Common myeloid progenitor, CD34-positive (primary cell): ENCODE results near the gene CLMN.

Source experiments
- CTCF ChIA-PET: fragments of 350-600 bp; sonication (Branson Sonifier 250); formaldehyde crosslinking; loops from one replicate; lab custom pipeline; 2021; ENCODE audit warnings: antibody characterized with exemption; lab: Charles Lee
- POLR2A ChIA-PET: fragments of 350-600 bp; sonication (Branson Sonifier 250); formaldehyde crosslinking; loops from one replicate; lab custom pipeline; 2021; ENCODE audit warnings: antibody characterized with exemption; lab: Charles Lee
- DNase-seq, 3 donors: peaks; one replicate each; pipeline versions ENCODE4 v3.0.0 to v3.0.0-alpha.2; 2013
- H3K27ac ChIP-seq, 2 experiments: 1 replicate in 1 of 2; 2 replicates in 1 of 2; pipeline ENCODE4 v1.7.0; 2013; ENCODE audit warnings: inconsistent platforms in 2 of 2, low read length in 2 of 2, mild to moderate bottlenecking in 2 of 2, low read depth in 1 of 2, moderate library complexity in 1 of 2; ENCODE audit not compliant: severe bottlenecking in 2 of 2, insufficient read depth in 1 of 2, poor library complexity in 1 of 2
- H3K27me3 ChIP-seq, 5 experiments: replicated peaks in 2 of 5; 1 replicate in 3 of 5; 2 replicates in 2 of 5; pipeline versions ENCODE4 v1.6.1 to v1.7.0; 2013; ENCODE audit warnings: low read length in 4 of 5, mild to moderate bottlenecking in 2 of 5, moderate library complexity in 2 of 5, inconsistent platforms in 1 of 5; ENCODE audit not compliant: insufficient read depth in 5 of 5, control insufficient read depth in 4 of 5
- H3K36me3 ChIP-seq, 4 experiments: 1 replicate in 2 of 4; 2 replicates in 2 of 4; pipeline versions ENCODE4 v1.6.1 to v1.7.0; 2013; ENCODE audit warnings: low read length in 3 of 4, control low read depth in 1 of 4, mild to moderate bottlenecking in 1 of 4; ENCODE audit not compliant: control insufficient read depth in 4 of 4, insufficient read depth in 4 of 4
- H3K4me1 ChIP-seq, 4 experiments: 1 replicate in 3 of 4; 2 replicates in 1 of 4; pipeline versions ENCODE4 v1.6.1 to v1.7.1; 2013; ENCODE audit warnings: low read length in 3 of 4, mild to moderate bottlenecking in 3 of 4, control low read depth in 1 of 4, inconsistent platforms in 1 of 4, moderate library complexity in 1 of 4; ENCODE audit not compliant: control insufficient read depth in 4 of 4, insufficient read depth in 4 of 4; ENCODE audit errors: control extremely low read depth in 1 of 4
- H3K4me3 ChIP-seq, 7 experiments: 1 replicate in 4 of 7; 2 replicates in 3 of 7; pipeline versions ENCODE4 v1.5.1 to v1.7.0; 2013; ENCODE audit warnings: mild to moderate bottlenecking in 7 of 7, low read length in 6 of 7, moderate library complexity in 6 of 7, inconsistent platforms in 2 of 7, low read depth in 2 of 7, control low read depth in 1 of 7; ENCODE audit not compliant: insufficient read depth in 4 of 7, control insufficient read depth in 1 of 7; ENCODE audit errors: extremely low read depth in 1 of 7
- H3K9me3 ChIP-seq, 5 experiments: 1 replicate in 4 of 5; 2 replicates in 1 of 5; pipeline versions ENCODE4 v1.6.1 to v1.7.1; 2013; ENCODE audit warnings: low read length in 4 of 5, mild to moderate bottlenecking in 2 of 5, inconsistent platforms in 1 of 5, low read depth in 1 of 5, moderate library complexity in 1 of 5; ENCODE audit not compliant: control insufficient read depth in 4 of 5, insufficient read depth in 2 of 5; ENCODE audit errors: control extremely low read depth in 1 of 5
- WGBS: methylation state at CpG from one replicate; pipeline ENCODE4 v1.1.5; 2013; ENCODE audit not compliant: insufficient coverage; 5-methylcytosine and 5-hydroxymethylcytosine counted together

CLMN gene

GRCh38 chr14:95211721-95212504, 107.8 kb downstream of the CLMN start:
- H3K36me3 ChIP-seq: no peaks in the 10 kb centered on the region
- H3K9me3 ChIP-seq: no peaks in the 10 kb centered on the region
- peak in 1 of 3 donors; percentile 17 for DNase-seq
- ChIA-PET CTCF (interaction anchor here (0.7 kb wide), 1 partner anchor 497 kb away, joined by 3 read pairs; no protein-coding TSS in a partner anchor), POLR2A (no interaction called here)
- no peak overlapping the region for H3K4me3 ChIP-seq
- 92% methylated on average over 5 of the region's 8 CpGs for WGBS
- H3K4me1 ChIP-seq: no peaks in the 10 kb centered on the region
- H3K27me3 ChIP-seq: peaks cover 0 to 4% (median 0%) of the 10 kb centered on the region in 5 experiments
- H3K27ac ChIP-seq: no peak overlapping the region

GRCh38 chr14:95210699-95211098, 109.0 kb downstream of the CLMN start:
- POLR2A ChIA-PET: no interaction called here
- H3K27ac ChIP-seq: no peak overlapping the region
- DNase-seq: no peak
- no peaks in the 10 kb centered on the region for H3K9me3 ChIP-seq
- H3K4me1 ChIP-seq: no peaks in the 10 kb centered on the region
- no peaks in the 10 kb centered on the region for H3K36me3 ChIP-seq
- H3K27me3 ChIP-seq: no peaks in the 10 kb centered on the region
- CTCF ChIA-PET: interaction anchor here (0.7 kb wide), 1 partner anchor 495 kb away, joined by 3 read pairs; no protein-coding TSS in a partner anchor
- 92% methylated on average over 11 of the region's 13 CpGs for WGBS
- no peak overlapping the region for H3K4me3 ChIP-seq

- Histone ChIP-seq H3K27me3 (no peaks in the 10 kb centered on the region), H3K4me3 (no peak overlapping the region), H3K36me3 (peaks cover 0 to 5% (median 0%) of the 10 kb centered on the region in 4 experiments), H3K27ac (no peak overlapping the region), H3K9me3 (peaks cover 0 to 15% (median 2%) of the 10 kb centered on the region in 5 experiments), H3K4me1 (no peaks in the 10 kb centered on the region)
- ChIA-PET POLR2A (no interaction called here), CTCF (no interaction called here)
- no peak for DNase-seq
- 93% methylated on average over 4 of the region's 6 CpGs for WGBS
These were observed 111.1 kb downstream of the CLMN start for GRCh38 chr14:95208598-95208997.

- ChIA-PET CTCF (no interaction called here), POLR2A (interaction anchor here (0.6 kb wide), 1 partner anchor 459 kb away, joined by 3 read pairs; no protein-coding TSS in a partner anchor)
- peaks cover 0 to 15% (median 2%) of the 10 kb centered on the region in 5 experiments for H3K9me3 ChIP-seq
- no peak overlapping the region for H3K4me3 ChIP-seq
- DNase-seq: no peak
- no peaks in the 10 kb centered on the region for H3K27me3 ChIP-seq
- H3K4me1 ChIP-seq: no peaks in the 10 kb centered on the region
- H3K36me3 ChIP-seq: peaks cover 0 to 5% (median 0%) of the 10 kb centered on the region in 4 experiments
- no peak overlapping the region for H3K27ac ChIP-seq
- WGBS: 94% methylated on average over 7 of the region's 7 CpGs
These were observed 112.1 kb downstream of the CLMN start for GRCh38 chr14:95207475-95208233.

- ChIA-PET CTCF (no interaction called here), POLR2A (no interaction called here)
- peaks cover 0 to 15% (median 2%) of the 10 kb centered on the region in 5 experiments for H3K9me3 ChIP-seq
- no peaks in the 10 kb centered on the region for H3K4me1 ChIP-seq
- 100% methylated on average over 1 of the region's 2 CpGs for WGBS
- no peak overlapping the region for H3K4me3 ChIP-seq
- no peak for DNase-seq
- no peaks in the 10 kb centered on the region for H3K27me3 ChIP-seq
- no peak overlapping the region for H3K27ac ChIP-seq
- H3K36me3 ChIP-seq: peaks cover 0 to 5% (median 0%) of the 10 kb centered on the region in 4 experiments
These were observed 113.2 kb downstream of the CLMN start for GRCh38 chr14:95206534-95206933.

- POLR2A ChIA-PET: no interaction called here
- no peak overlapping the region for H3K27ac ChIP-seq
- 100% methylated on average over 1 of the region's 2 CpGs for WGBS
- H3K27me3 ChIP-seq: no peaks in the 10 kb centered on the region
- no peaks in the 10 kb centered on the region for H3K4me1 ChIP-seq
- H3K4me3 ChIP-seq: no peak overlapping the region
- CTCF ChIA-PET: interaction anchor here (1.3 to 1.6 kb wide), 2 partner anchors 17 to 22 kb away, joined by 3 to 4 read pairs; no protein-coding TSS in a partner anchor
- H3K36me3 ChIP-seq: peaks cover 0 to 5% (median 0%) of the 10 kb centered on the region in 4 experiments
- H3K9me3 ChIP-seq: peaks cover 0 to 15% (median 2%) of the 10 kb centered on the region in 5 experiments
- DNase-seq: no peak
These were observed 115.0 kb downstream of the CLMN start for GRCh38 chr14:95204705-95205104.
